ENCODE measurements around the gene DRC7. TPM values are rescaled to one million over a fixed set of nuclear protein-coding genes. Genes with fewer than 3 reads are reported as not detected.
A peak's percentile ranks its signal among the peaks of the same experiment; 100 is the strongest.

DRC7 gene
- total and polyA plus RNA-seq, 9 of the 15 experiments (the other 6 are each of a cell fraction or from before 2014, with no cell fraction given), result 0.04 to 0.33 (median 0.12) TPM; not detected in 3

- TF ChIP-seq BCOR (IDR thresholded peaks at IDR 0.05), result peak; percentile 82
- peak; percentile 92 for TF ChIP-seq ADNP (tag; IDR thresholded peaks at IDR 0.05)
- TF ChIP-seq RBM25 (IDR thresholded peaks at IDR 0.05; ENCODE audit: low read depth, low read length, severe bottlenecking), result peak; percentile 90
- no peak for TF ChIP-seq ZNF518B (CRISPR knock-in tag; IDR thresholded peaks at IDR 0.05)
- peak in 1 of 2 experiments; percentile 62; a peak in 2 of 4 replicates for TF ChIP-seq RCOR1 (IDR thresholded peaks at IDR 0.05; ENCODE audit: borderline replicate concordance in 1 of 2, low read depth in 2 of 2, low read length in 2 of 2)
- TF ChIP-seq KDM1A (IDR thresholded peaks at IDR 0.05), result peak; percentile 65 to 81; a peak in 3 of 4 replicates
- TF ChIP-seq HMGXB4 (CRISPR knock-in tag; IDR thresholded peaks at IDR 0.05), result no peak
- no peak for TF ChIP-seq ZNF384 (IDR thresholded peaks at IDR 0.05; ENCODE audit: low read depth, low read length)
- peak; percentile 25; the same call in 1 of the 2 replicates for TF ChIP-seq ESRRA (IDR thresholded peaks at IDR 0.05; ENCODE audit: borderline replicate concordance, low read depth)
- peak; percentile 86 for TF ChIP-seq ZFP36 (IDR thresholded peaks at IDR 0.05; ENCODE audit: low read depth, low read length, partially characterized antibody)
- TF ChIP-seq ZNF23 (CRISPR knock-in tag; IDR thresholded peaks at IDR 0.05), result no peak
- no peak for TF ChIP-seq ELF2 (CRISPR knock-in tag; IDR thresholded peaks at IDR 0.05)
- TF ChIP-seq CHD4 (IDR thresholded peaks at IDR 0.05; ENCODE audit: insufficient read depth, insufficient replicate concordance, low read depth, low read length, poor library complexity, severe bottlenecking), result peak; percentile 85
- peak; percentile 67; the same call in 1 of the 2 replicates for TF ChIP-seq HDAC2 (IDR thresholded peaks at IDR 0.05)
- peak; percentile 81; the same call in 1 of the 2 replicates for TF ChIP-seq SMARCA5 (IDR thresholded peaks at IDR 0.05)
- TF ChIP-seq PTTG1 (tag; IDR thresholded peaks at IDR 0.05; ENCODE audit: low read depth), result no peak
- FAIRE-seq (no peak), DNase-seq (ENCODE audit: extremely low read depth in 1 of 4, low spot score in 3 of 4) (no peak), ATAC-seq (no peak)
- Histone ChIP-seq H2AFZ (ENCODE audit: low read depth, low read length) (no peak overlapping the region), H3K9me3 (replicated peaks; ENCODE audit: control insufficient read depth, insufficient read depth, low read depth, low read length) (no peaks in the 10 kb centered on the region), H4K20me1 (replicated peaks; ENCODE audit: control insufficient read depth, insufficient read depth, low read length) (no peaks in the 10 kb centered on the region), H3K79me2 (ENCODE audit: control insufficient read depth, insufficient read depth, low read length) (no peaks in the 10 kb centered on the region), H3K27ac (ENCODE audit: extremely low read depth, low read depth, low read length) (no peak overlapping the region), H3K27me3 (ENCODE audit: control insufficient read depth in 2 of 2, insufficient read depth in 2 of 2, low read length in 2 of 2) (peaks cover 3 to 5% of the 10 kb centered on the region in 2 experiments; a peak in 1 of 5 replicates), H3K4me2 (ENCODE audit: insufficient read depth, low read length) (no peak overlapping the region), H3K4me1 (replicated peaks in 1 of 2; ENCODE audit: control insufficient read depth in 2 of 2, insufficient read depth in 2 of 2, low read length in 2 of 2) (peaks cover 0 to 20% of the 10 kb centered on the region in 2 experiments; a peak in 1 of 5 replicates), H3K9ac (ENCODE audit: insufficient read depth in 1 of 2, low read depth in 2 of 2, low read length in 2 of 2) (no peak overlapping the region), H3K4me3 (no peak overlapping the region), H3K36me3 (ENCODE audit: control insufficient read depth, insufficient read depth, low read length) (no peaks in the 10 kb centered on the region), H3K9me1 (ENCODE audit: control insufficient read depth, insufficient read depth, low read length) (no peaks in the 10 kb centered on the region)
- CTCF ChIA-PET (ENCODE audit: low intra/inter-chr PET ratio), result no interaction called here
- WGBS (ENCODE audit: insufficient coverage, low coverage, missing lambda C conversion rate), result 6% methylated on average over 8 of the region's 11 CpGs
- in situ Hi-C loops (cut with MboI), result no loop called here
- intact Hi-C loops (cut with micrococcal nuclease), result loop anchor here (10.0 kb wide), 1 partner anchor 208 kb away; no protein-coding TSS in a partner anchor
- POLR2A ChIA-PET, result no interaction called here
- no TSS peak for BruUV-seq (replicated peaks)
Observed at GRCh38 chr16:57656342-57656955, 38.2 kb upstream of the DRC7 start.
